ENCODE results near the gene HMGN4. TPM values are rescaled to one million over a fixed set of nuclear protein-coding genes. Genes with fewer than 3 reads are reported as not detected.

The HMGN4 gene
- total and polyA plus RNA-seq, 2 donors (not counting 3 experiments of a cell fraction or from before 2014, with no cell fraction given), result 13.1 to 36.9 TPM

- H3K36me3 ChIP-seq (ENCODE audit: control insufficient read depth in 2 of 2, extremely low read depth in 1 of 2, insufficient read depth in 2 of 2, low read length in 2 of 2), result no peaks in the 10 kb centered on the region
- no peak for FAIRE-seq
- intact Hi-C loops (cut with micrococcal nuclease), result loop anchor here (5.0 kb wide), 1 partner anchor 108 kb away; no protein-coding TSS in a partner anchor
- H4K20me1 ChIP-seq (replicated peaks; ENCODE audit: control insufficient read depth, extremely low read depth, insufficient read depth, low read length), result no peaks in the 10 kb centered on the region
- H3K4me1 ChIP-seq (ENCODE audit: control insufficient read depth, extremely low read depth, insufficient read depth, low read length), result no peaks in the 10 kb centered on the region
- BruUV-seq (replicated peaks), result no TSS peak
- H3K9me3 ChIP-seq (replicated peaks; ENCODE audit: control insufficient read depth, insufficient read depth, low read length), result no peaks in the 10 kb centered on the region
- H3K27me3 ChIP-seq (ENCODE audit: control insufficient read depth in 2 of 2, insufficient read depth in 2 of 2, low read length in 2 of 2), result no peaks in the 10 kb centered on the region
- H3K4me3 ChIP-seq (replicated peaks in 1 of 3; ENCODE audit: insufficient read depth in 1 of 3, low read depth in 1 of 3, low read length in 3 of 3), result no peak overlapping the region
- dilution Hi-C loops (cut with MboI; ENCODE audit: extremely low pct_ligation_motif_present, low sequenced_read_pairs), result loop anchor here (25.0 kb wide), 1 partner anchor 193 kb away; no protein-coding TSS in a partner anchor
- H3K9me1 ChIP-seq (replicated peaks; ENCODE audit: control insufficient read depth, extremely low read depth, insufficient read depth, low read length), result no peaks in the 10 kb centered on the region
- DNase-seq (ENCODE audit: low read depth, low spot score), result no peak
- H2AFZ ChIP-seq (ENCODE audit: low read depth, low read length), result no peak overlapping the region
- CTCF ChIA-PET, result no interaction called here
- no peaks in the 10 kb centered on the region for H3K79me2 ChIP-seq (ENCODE audit: control insufficient read depth, insufficient read depth, low read length)
- H3K9ac ChIP-seq (replicated peaks; ENCODE audit: extremely low read depth, insufficient read depth, low read length), result no peak overlapping the region
- H3K27ac ChIP-seq (ENCODE audit: insufficient read depth, low read depth, low read length), result no peak overlapping the region
- H3K4me2 ChIP-seq (ENCODE audit: insufficient read depth, low read length), result no peak overlapping the region
- POLR2A ChIA-PET, result no interaction called here
- no peak for TF ChIP-seq GATA2 (IDR thresholded peaks at IDR 0.05; ENCODE audit: insufficient read depth, insufficient read length, low read depth, low read length)
- TF ChIP-seq, protein P1, sequence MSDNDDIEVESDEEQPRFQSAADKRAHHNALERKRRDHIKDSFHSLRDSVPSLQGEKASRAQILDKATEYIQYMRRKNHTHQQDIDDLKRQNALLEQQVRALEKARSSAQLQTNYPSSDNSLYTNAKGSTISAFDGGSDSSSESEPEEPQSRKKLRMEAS (IDR thresholded peaks at IDR 0.05; ENCODE audit: insufficient read depth, insufficient read length), result no peak
Measured at GRCh38 chr6:26530203-26530602, 8.0 kb upstream of the HMGN4 start.

- intact Hi-C loops (cut with micrococcal nuclease) (loop anchor here (2.0 to 5.0 kb wide), 2 partner anchors 57 to 110 kb away; no protein-coding TSS in a partner anchor), dilution Hi-C loops (cut with MboI; ENCODE audit: extremely low pct_ligation_motif_present, low sequenced_read_pairs) (loop anchor here (25.0 kb wide), 1 partner anchor 195 kb away; no protein-coding TSS in a partner anchor)
- no TSS peak for BruUV-seq (replicated peaks)
- Histone ChIP-seq H3K9ac (replicated peaks; ENCODE audit: extremely low read depth, insufficient read depth, low read length) (no peak overlapping the region), H3K9me3 (replicated peaks; ENCODE audit: control insufficient read depth, insufficient read depth, low read length) (no peaks in the 10 kb centered on the region), H3K27ac (ENCODE audit: insufficient read depth, low read depth, low read length) (no peak overlapping the region), H3K4me1 (ENCODE audit: control insufficient read depth, extremely low read depth, insufficient read depth, low read length) (peaks cover 12% of the 10 kb centered on the region), H4K20me1 (replicated peaks; ENCODE audit: control insufficient read depth, extremely low read depth, insufficient read depth, low read length) (no peaks in the 10 kb centered on the region), H3K9me1 (replicated peaks; ENCODE audit: control insufficient read depth, extremely low read depth, insufficient read depth, low read length) (no peaks in the 10 kb centered on the region), H3K79me2 (ENCODE audit: control insufficient read depth, insufficient read depth, low read length) (no peaks in the 10 kb centered on the region), H3K36me3 (ENCODE audit: control insufficient read depth in 2 of 2, extremely low read depth in 1 of 2, insufficient read depth in 2 of 2, low read length in 2 of 2) (no peaks in the 10 kb centered on the region), H3K27me3 (ENCODE audit: control insufficient read depth in 2 of 2, insufficient read depth in 2 of 2, low read length in 2 of 2) (no peaks in the 10 kb centered on the region), H3K4me3 (replicated peaks in 1 of 3; ENCODE audit: insufficient read depth in 1 of 3, low read depth in 1 of 3, low read length in 3 of 3) (no peak overlapping the region), H3K4me2 (ENCODE audit: insufficient read depth, low read length) (no peak overlapping the region), H2AFZ (ENCODE audit: low read depth, low read length) (no peak overlapping the region)
- TF ChIP-seq EZH2 (IDR thresholded peaks at IDR 0.05; ENCODE audit: borderline replicate concordance, low read depth, low read length, severe bottlenecking) (no peak), MYC (IDR thresholded peaks at IDR 0.05; ENCODE audit: low read depth, low read length) (no peak), JUN (IDR thresholded peaks at IDR 0.05; ENCODE audit: borderline replicate concordance, insufficient read depth, insufficient read length, low read depth) (no peak)
- TF ChIP-seq, protein P1 (IDR thresholded peaks at IDR 0.05; ENCODE audit: insufficient read depth, insufficient read length), result no peak
- DNase-seq (ENCODE audit: low read depth, low spot score) (no peak), FAIRE-seq (no peak)
- ChIA-PET CTCF (interaction anchor here (0.9 to 1.7 kb wide), 5 partner anchors 11 to 190 kb away, joined by 3 to 13 read pairs (median 4); no protein-coding TSS in a partner anchor), POLR2A (no interaction called here)
Measured at GRCh38 chr6:26531897-26532296, 6.3 kb upstream of the HMGN4 start.
